GM23338 (cell line): Measurements from ENCODE around the gene MLH1.

ENCODE experiments used
- EZH2phosphoT487 ChIP-seq: fragments of 200-600 bp; sonication (generic); IDR thresholded peaks from one replicate; pipeline ENCODE4 v1.8.1; 2018; ENCODE audit warnings: antibody characterized with exemption; ENCODE audit not compliant: unreplicated experiment
- JUNB ChIP-seq: IDR thresholded peaks from one replicate; pipeline ENCODE4 v1.6.1; 2016; ENCODE audit warnings: antibody characterized with exemption; ENCODE audit not compliant: unreplicated experiment
- TF ChIP-seq, protein P1 (sequence below), 2 experiments: fragments of 200-600 bp in 1 of 2; sonication (generic) in 1 of 2; conservative IDR thresholded peaks; 2 replicates each; pipeline versions ENCODE4 v1.5.1 to v1.6.1; 2016 to 2017; ENCODE audit warnings: antibody characterized with exemption in 2 of 2, low read depth in 2 of 2, mild to moderate bottlenecking in 2 of 2, moderate library complexity in 1 of 2
- TF ChIP-seq, protein P2 (sequence below): IDR thresholded peaks from one replicate; pipeline ENCODE4 v1.6.1; 2018; ENCODE audit warnings: antibody characterized with exemption; ENCODE audit not compliant: unreplicated experiment

DNA sequence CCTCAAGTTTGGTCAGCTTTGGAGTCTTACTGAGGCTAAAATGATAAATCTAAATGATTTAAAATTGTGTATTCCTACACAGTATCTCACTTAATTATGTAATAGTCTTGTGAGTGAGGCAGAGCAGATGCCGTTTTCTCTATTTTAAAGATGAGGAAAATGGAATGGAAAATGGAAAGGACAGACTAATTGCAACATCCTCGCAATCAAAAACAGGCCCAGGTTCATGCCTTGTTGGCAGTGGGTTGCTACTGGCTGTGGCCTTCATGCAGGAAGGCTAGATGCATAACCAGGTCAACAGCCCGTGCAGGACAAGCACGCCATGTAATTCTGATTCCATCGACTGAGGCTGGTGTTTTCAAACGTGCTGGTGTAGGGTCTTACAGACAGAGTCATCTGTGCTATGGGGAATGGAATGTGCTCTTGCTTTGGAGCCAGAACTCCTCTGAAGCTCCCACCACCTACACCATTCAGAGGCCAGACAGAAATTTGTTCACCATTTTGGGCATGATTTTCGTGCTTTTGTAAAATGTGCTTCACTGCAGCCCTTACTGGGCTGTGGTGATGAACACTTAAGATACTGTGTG, 37.9 kb downstream of the MLH1 start:
- TF ChIP-seq EZH2phosphoT487 (no peak), JUNB (no peak)
- TF ChIP-seq, protein P1, sequence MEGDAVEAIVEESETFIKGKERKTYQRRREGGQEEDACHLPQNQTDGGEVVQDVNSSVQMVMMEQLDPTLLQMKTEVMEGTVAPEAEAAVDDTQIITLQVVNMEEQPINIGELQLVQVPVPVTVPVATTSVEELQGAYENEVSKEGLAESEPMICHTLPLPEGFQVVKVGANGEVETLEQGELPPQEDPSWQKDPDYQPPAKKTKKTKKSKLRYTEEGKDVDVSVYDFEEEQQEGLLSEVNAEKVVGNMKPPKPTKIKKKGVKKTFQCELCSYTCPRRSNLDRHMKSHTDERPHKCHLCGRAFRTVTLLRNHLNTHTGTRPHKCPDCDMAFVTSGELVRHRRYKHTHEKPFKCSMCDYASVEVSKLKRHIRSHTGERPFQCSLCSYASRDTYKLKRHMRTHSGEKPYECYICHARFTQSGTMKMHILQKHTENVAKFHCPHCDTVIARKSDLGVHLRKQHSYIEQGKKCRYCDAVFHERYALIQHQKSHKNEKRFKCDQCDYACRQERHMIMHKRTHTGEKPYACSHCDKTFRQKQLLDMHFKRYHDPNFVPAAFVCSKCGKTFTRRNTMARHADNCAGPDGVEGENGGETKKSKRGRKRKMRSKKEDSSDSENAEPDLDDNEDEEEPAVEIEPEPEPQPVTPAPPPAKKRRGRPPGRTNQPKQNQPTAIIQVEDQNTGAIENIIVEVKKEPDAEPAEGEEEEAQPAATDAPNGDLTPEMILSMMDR (conservative IDR thresholded peaks at IDR 0.05; ENCODE audit: low read depth in 2 of 2): no peak
- TF ChIP-seq, protein P2, sequence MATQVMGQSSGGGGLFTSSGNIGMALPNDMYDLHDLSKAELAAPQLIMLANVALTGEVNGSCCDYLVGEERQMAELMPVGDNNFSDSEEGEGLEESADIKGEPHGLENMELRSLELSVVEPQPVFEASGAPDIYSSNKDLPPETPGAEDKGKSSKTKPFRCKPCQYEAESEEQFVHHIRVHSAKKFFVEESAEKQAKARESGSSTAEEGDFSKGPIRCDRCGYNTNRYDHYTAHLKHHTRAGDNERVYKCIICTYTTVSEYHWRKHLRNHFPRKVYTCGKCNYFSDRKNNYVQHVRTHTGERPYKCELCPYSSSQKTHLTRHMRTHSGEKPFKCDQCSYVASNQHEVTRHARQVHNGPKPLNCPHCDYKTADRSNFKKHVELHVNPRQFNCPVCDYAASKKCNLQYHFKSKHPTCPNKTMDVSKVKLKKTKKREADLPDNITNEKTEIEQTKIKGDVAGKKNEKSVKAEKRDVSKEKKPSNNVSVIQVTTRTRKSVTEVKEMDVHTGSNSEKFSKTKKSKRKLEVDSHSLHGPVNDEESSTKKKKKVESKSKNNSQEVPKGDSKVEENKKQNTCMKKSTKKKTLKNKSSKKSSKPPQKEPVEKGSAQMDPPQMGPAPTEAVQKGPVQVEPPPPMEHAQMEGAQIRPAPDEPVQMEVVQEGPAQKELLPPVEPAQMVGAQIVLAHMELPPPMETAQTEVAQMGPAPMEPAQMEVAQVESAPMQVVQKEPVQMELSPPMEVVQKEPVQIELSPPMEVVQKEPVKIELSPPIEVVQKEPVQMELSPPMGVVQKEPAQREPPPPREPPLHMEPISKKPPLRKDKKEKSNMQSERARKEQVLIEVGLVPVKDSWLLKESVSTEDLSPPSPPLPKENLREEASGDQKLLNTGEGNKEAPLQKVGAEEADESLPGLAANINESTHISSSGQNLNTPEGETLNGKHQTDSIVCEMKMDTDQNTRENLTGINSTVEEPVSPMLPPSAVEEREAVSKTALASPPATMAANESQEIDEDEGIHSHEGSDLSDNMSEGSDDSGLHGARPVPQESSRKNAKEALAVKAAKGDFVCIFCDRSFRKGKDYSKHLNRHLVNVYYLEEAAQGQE: no peak
